Right lobe of liver (tissue), 6 donors: ENCODE measurements around the gene MARCHF6. TPM values are rescaled to one million over a fixed set of nuclear protein-coding genes. Genes with fewer than 3 reads are reported as not detected.

Experiments used
- ATAC-seq, 4 donors: fragments of 200-7000 bp; cut with Tn5 transposase; one replicate each; pipeline ENCODE4 v1.9.1; 2020; ENCODE audit warnings: mild to moderate bottlenecking in 4 of 4, moderate library complexity in 4 of 4
- DNase-seq, 3 donors: peaks; one replicate each; pipeline ENCODE4 v3.0.0-alpha.2; 2020
- H3K27ac ChIP-seq, 3 donors: fragments of 200-600 bp; one replicate each; pipeline ENCODE4 v1.8.0; 2022
- H3K27me3 ChIP-seq, 2 donors: fragments of 200-600 bp; one replicate each; pipeline ENCODE4 v1.8.0; 2022
- H3K36me3 ChIP-seq, 4 donors: fragments of 200-600 bp; sonication (generic) in 1 of 4; one replicate each; pipeline versions ENCODE4 v1.5.1 to v1.8.0; 2017 to 2022; ENCODE audit warnings: control low read depth in 1 of 4
- H3K4me1 ChIP-seq, 4 donors: fragments of 200-600 bp; sonication (generic) in 1 of 4; one replicate each; pipeline versions ENCODE4 v1.5.1 to v1.8.0; 2017 to 2022; ENCODE audit warnings: control low read depth in 1 of 4
- H3K4me3 ChIP-seq, 3 donors: fragments of 200-600 bp; one replicate each; pipeline ENCODE4 v1.8.0; 2022
- H3K9me3 ChIP-seq, 4 donors: fragments of 200-600 bp; sonication (generic) in 1 of 4; one replicate each; pipeline versions ENCODE4 v1.5.1 to v1.8.0; 2017 to 2022; ENCODE audit warnings: control low read depth in 1 of 4
- CTCF ChIP-seq, 4 donors: fragments of 200-600 bp in 3 of 4; fragments of 450-650 bp in 1 of 4; IDR thresholded peaks; one replicate each; pipeline versions ENCODE4 v1.5.1 to v1.8.0; 2016 to 2022; ENCODE audit warnings: antibody characterized with exemption in 4 of 4, mild to moderate bottlenecking in 2 of 4
- POLR2A ChIP-seq: fragments of 450-650 bp; IDR thresholded peaks from one replicate; pipeline ENCODE4 v1.6.1; 2017; ENCODE audit warnings: antibody characterized with exemption, mild to moderate bottlenecking
- WGBS: methylation state at CpG from one replicate; pipeline ENCODE4 v1.1.6; 2018; ENCODE audit warnings: low coverage, low lambda C conversion rate; ENCODE audit not compliant: insufficient coverage; ENCODE audit errors: missing lambda C conversion rate; 5-methylcytosine and 5-hydroxymethylcytosine counted together
- intact Hi-C, 2 donors: fragments of 100-400 bp; cut with DNase I; formaldehyde crosslinking; loops; one replicate each; pipeline versions ENCODE4 v1.11.2 to v1.14.1; 2022
- total RNA-seq, 6 experiments: library from RNA; depleted of rRNA in 2 of 6; stranded (reverse); fragments of >200 nt in 2 of 6; fragmentation: NEBNext Ultra II Directional in 3 of 6; extraction: Animal tissue kit (Norgen Biotek cat#: 25700) in 3 of 6; gene quantifications; one replicate each; pipeline versions ENCODE4 v1.1.0 to v1.2.4, GENCODE V29; 2016 to 2023
- donor health status: DM: no; HTN: yes; CAD: no.
- donor health status: DM: no; HTN: no; CAD: no.
- donor health status: DM: no; HTN: no; CAD: no.
- donor health status: DM: no; HTN: yes; CAD: no.
- donor health status: DM: no; HTN: yes; CAD: no.

Gene MARCHF6
- total RNA-seq, 6 experiments from 2014 or later, result 44.9 to 106 (median 68.6) TPM

GRCh38 chr5:10324518-10325370 is 28.8 kb upstream of the MARCHF6 start:
- intact Hi-C loops, result no loop called here

GRCh38 chr5:10328323-10328722 is 25.2 kb upstream of the MARCHF6 start:
- DNase-seq, result no peak
- H3K27ac ChIP-seq, result no peak overlapping the region
- WGBS, result 84% methylated on average over 5 of the region's 5 CpGs
- H3K36me3 ChIP-seq, result no peaks in the 10 kb centered on the region
- H3K27me3 ChIP-seq, result no peaks in the 10 kb centered on the region
- no peak overlapping the region for H3K4me3 ChIP-seq
- H3K9me3 ChIP-seq, result no peaks in the 10 kb centered on the region
- intact Hi-C loops, result no loop called here
- H3K4me1 ChIP-seq, result peaks cover 0 to 48% (median 9%) of the 10 kb centered on the region in 4 donors
- no peak for ATAC-seq
- TF ChIP-seq CTCF (IDR thresholded peaks at IDR 0.05), result no peak
- TF ChIP-seq POLR2A, result no peak

More at GRCh38 chr5:10324518-10325370, 28.8 kb upstream of the MARCHF6 start:
- Histone ChIP-seq H3K9me3 (no peaks in the 10 kb centered on the region), H3K27ac (no peak overlapping the region), H3K4me1 (peaks cover 0 to 22% (median 4%) of the 10 kb centered on the region in 4 donors), H3K27me3 (no peaks in the 10 kb centered on the region), H3K4me3 (no peak overlapping the region), H3K36me3 (no peaks in the 10 kb centered on the region)
- peak in 3 of 4 donors; percentile 27 to 77 (median 38) for ATAC-seq
- 81% methylated on average over 6 of the region's 6 CpGs for WGBS
- DNase-seq, result no peak
- TF ChIP-seq CTCF (IDR thresholded peaks at IDR 0.05) (no peak), POLR2A (no peak)

DNA sequence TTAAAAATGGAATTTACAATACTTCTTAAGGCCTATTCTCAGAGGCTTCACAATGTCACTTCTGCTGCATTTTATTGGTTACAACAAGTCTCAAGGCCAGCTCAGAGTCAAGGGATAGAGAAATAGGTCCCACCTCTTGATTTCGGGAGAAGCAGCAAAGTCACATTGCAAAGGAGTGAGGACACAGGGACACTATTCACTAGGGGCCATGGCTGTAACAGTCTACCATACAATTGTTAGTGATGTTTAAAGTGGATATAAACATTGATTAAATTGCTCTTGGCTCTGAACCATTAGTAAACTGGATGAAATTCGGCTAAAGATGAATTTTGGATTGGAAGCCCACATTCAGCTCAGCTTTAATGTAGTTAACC is 24.1 kb upstream of the MARCHF6 start:
- DNase-seq (no peak), ATAC-seq (no peak)
- H3K4me1 ChIP-seq, result peaks cover 0 to 42% (median 7%) of the 10 kb centered on the region in 4 donors
- intact Hi-C loops, result no loop called here
- H3K4me3 ChIP-seq, result no peak overlapping the region
- H3K27me3 ChIP-seq, result no peaks in the 10 kb centered on the region
- peak overlapping the region in 1 of 3 donors; percentile 68 for H3K27ac ChIP-seq
- H3K9me3 ChIP-seq, result no peaks in the 10 kb centered on the region
- WGBS, result 54% methylated on average over 2 of the region's 2 CpGs
- no peak for TF ChIP-seq CTCF (IDR thresholded peaks at IDR 0.05)
- no peak for TF ChIP-seq POLR2A
- H3K36me3 ChIP-seq, result no peaks in the 10 kb centered on the region

- TF ChIP-seq CTCF (IDR thresholded peaks at IDR 0.05) (no peak), POLR2A (peak; percentile 44)
- peak overlapping the region; percentile 10 to 68 (median 62) for H3K27ac ChIP-seq
- peak in 2 of 3 donors; percentile 66 to 85 for DNase-seq
These were observed 23.5 kb upstream of the MARCHF6 start for GRCh38 chr5:10329820-10330481.

More at GRCh38 chr5:10329820-10330481, 23.5 kb upstream of the MARCHF6 start:
- Histone ChIP-seq H3K9me3 (no peaks in the 10 kb centered on the region), H3K27me3 (no peaks in the 10 kb centered on the region), H3K4me3 (peak overlapping the region in 2 of 3 donors; percentile 14 to 32), H3K4me1 (peaks cover 0 to 37% (median 7%) of the 10 kb centered on the region in 4 donors), H3K36me3 (no peaks in the 10 kb centered on the region)
- 24% methylated on average over 3 of the region's 7 CpGs for WGBS
- peak; percentile 39 to 59 (median 48) for ATAC-seq
- intact Hi-C loops, result no loop called here
